OCI-LY3 (cell line): ENCODE measurements around the gene TMEM150C.

Experiments used
- H2AFZ ChIP-seq: fragments of 200-600, 300-600 bp; shearing (Covaris generic); 2 replicates; pipeline ENCODE4 v1.6.0; 2014; ENCODE audit warnings: antibody characterized with exemption, low read depth, low read length
- H3K27ac ChIP-seq: fragments of 200-600, 300-600 bp; sonication (generic); 2 replicates; pipeline ENCODE4 v1.5.1; 2014; ENCODE audit warnings: mild to moderate bottlenecking, low read length, moderate library complexity, mixed read lengths
- H3K27me3 ChIP-seq: fragments of 200-600, 300-600 bp; sonication (generic); 2 replicates; pipeline ENCODE4 v1.6.1; 2014; ENCODE audit warnings: low read depth, low read length, mixed read lengths
- H3K36me3 ChIP-seq: fragments of 200-600, 300-600 bp; sonication (generic); replicated peaks from 2 replicates; pipeline ENCODE3; 2014; ENCODE audit warnings: low read depth, low read length, mixed read lengths
- H3K4me1 ChIP-seq: fragments of 300-600, 200-600 bp; sonication (generic); 2 replicates; pipeline ENCODE4 v1.6.1; 2014; ENCODE audit warnings: low read length, mixed read lengths
- H3K4me2 ChIP-seq: fragments of 200-600, 300-600 bp; sonication (generic); 2 replicates; pipeline ENCODE4 v1.6.1; 2014; ENCODE audit warnings: low read length, mixed read lengths
- H3K4me3 ChIP-seq: fragments of 300-600, 200-600 bp; sonication (generic); 2 replicates; pipeline ENCODE4 v1.5.1; 2014; ENCODE audit warnings: antibody characterized with exemption, mild to moderate bottlenecking, low read length, moderate library complexity
- H3K79me2 ChIP-seq: fragments of 300-600, 200-600 bp; shearing (Covaris generic); 2 replicates; pipeline ENCODE4 v1.6.1; 2014; ENCODE audit warnings: mild to moderate bottlenecking, low read length, mixed read lengths
- H3K9ac ChIP-seq: fragments of 300-600, 200-600 bp; shearing (Covaris generic); 2 replicates; pipeline ENCODE4 v1.6.0; 2014; ENCODE audit warnings: mild to moderate bottlenecking, low read length, moderate library complexity
- H3K9me3 ChIP-seq: fragments of 200-600, 300-600 bp; shearing (Covaris generic); 2 replicates; pipeline ENCODE4 v1.6.1; 2014; ENCODE audit warnings: low read length, mixed read lengths; ENCODE audit not compliant: insufficient read depth
- H4K20me1 ChIP-seq: fragments of 200-600, 300-600 bp; sonication (generic); 2 replicates; pipeline ENCODE4 v1.6.1; 2016; ENCODE audit warnings: low read length, mixed read lengths; ENCODE audit not compliant: insufficient read depth
- CTCF ChIP-seq: fragments of 200-600, 300-600 bp; sonication (generic); IDR thresholded peaks from 2 replicates; pipeline ENCODE4 v1.5.1; 2014; ENCODE audit warnings: antibody characterized with exemption, low read length, low read depth
- EZH2phosphoT487 ChIP-seq: fragments of 200-600 bp; shearing (Covaris generic); IDR thresholded peaks from 2 replicates; pipeline ENCODE4 v1.6.1; 2018; ENCODE audit warnings: antibody characterized with exemption, mixed run types, low read depth

TMEM150C gene

GRCh38 chr4:82436780-82437179 lies 125.0 kb downstream of the TMEM150C start:
- H4K20me1 ChIP-seq: peaks cover 62% of the 10 kb centered on the region
- H3K36me3 ChIP-seq: peaks cover 41% of the 10 kb centered on the region
- H3K4me1 ChIP-seq: peaks cover 6% of the 10 kb centered on the region

GRCh38 chr4:82436130-82436529 lies 125.7 kb downstream of the TMEM150C start:
- H4K20me1 ChIP-seq: peaks cover 65% of the 10 kb centered on the region
- H2AFZ ChIP-seq: no peak overlapping the region
- no peak overlapping the region for H3K27ac ChIP-seq
- H3K36me3 ChIP-seq: peaks cover 39% of the 10 kb centered on the region
- H3K4me1 ChIP-seq: peaks cover 11% of the 10 kb centered on the region
- no peaks in the 10 kb centered on the region for H3K9me3 ChIP-seq
- H3K9ac ChIP-seq: no peak overlapping the region
- no peak overlapping the region for H3K4me3 ChIP-seq
- peaks cover 100% of the 10 kb centered on the region for H3K79me2 ChIP-seq
- no peak overlapping the region for H3K4me2 ChIP-seq
- no peaks in the 10 kb centered on the region for H3K27me3 ChIP-seq
- TF ChIP-seq CTCF: no peak

More at GRCh38 chr4:82436780-82437179, 125.0 kb downstream of the TMEM150C start:
- no peak overlapping the region for H3K9ac ChIP-seq
- no peak overlapping the region for H3K4me3 ChIP-seq
- peaks cover 100% of the 10 kb centered on the region for H3K79me2 ChIP-seq
- no peak overlapping the region for H2AFZ ChIP-seq
- H3K27me3 ChIP-seq: no peaks in the 10 kb centered on the region
- TF ChIP-seq EZH2phosphoT487: no peak
- TF ChIP-seq CTCF: no peak
- H3K27ac ChIP-seq: no peak overlapping the region
- H3K4me2 ChIP-seq: no peak overlapping the region
- no peaks in the 10 kb centered on the region for H3K9me3 ChIP-seq

- peaks cover 57% of the 10 kb centered on the region for H4K20me1 ChIP-seq
- no peak overlapping the region for H3K4me2 ChIP-seq
- H3K4me3 ChIP-seq: no peak overlapping the region
- H3K27me3 ChIP-seq: no peaks in the 10 kb centered on the region
- H3K9me3 ChIP-seq: no peaks in the 10 kb centered on the region
- TF ChIP-seq EZH2phosphoT487 (no peak), CTCF (no peak)
- peaks cover 97% of the 10 kb centered on the region for H3K79me2 ChIP-seq
- peaks cover 35% of the 10 kb centered on the region for H3K36me3 ChIP-seq
- no peak overlapping the region for H3K9ac ChIP-seq
- H3K4me1 ChIP-seq: peaks cover 11% of the 10 kb centered on the region
- H3K27ac ChIP-seq: no peak overlapping the region
- H2AFZ ChIP-seq: no peak overlapping the region
These were observed 126.8 kb downstream of the TMEM150C start for GRCh38 chr4:82434949-82435348.

DNA sequence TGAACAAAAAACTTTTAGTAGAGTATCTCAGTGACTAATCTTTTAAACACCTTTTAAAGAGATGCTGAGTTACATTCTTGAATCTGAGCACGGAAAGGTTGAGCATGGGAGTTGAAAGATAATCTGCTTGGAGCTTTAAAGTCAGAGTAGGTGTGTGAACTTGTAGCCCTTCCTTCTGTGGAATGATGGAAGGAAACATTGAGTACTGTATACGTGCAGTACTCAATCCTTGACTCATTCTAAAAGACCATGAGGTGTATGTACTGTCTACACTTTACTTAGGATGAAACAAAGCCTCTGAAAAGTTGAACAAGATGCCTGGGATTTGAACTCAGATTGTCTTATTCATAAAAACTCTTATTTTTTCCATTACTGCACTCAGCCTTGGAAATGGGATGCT lies 128.0 kb downstream of the TMEM150C start:
- Histone ChIP-seq H3K4me3 (no peak overlapping the region), H3K9ac (no peak overlapping the region), H4K20me1 (peaks cover 47% of the 10 kb centered on the region), H3K36me3 (peaks cover 31% of the 10 kb centered on the region), H3K4me2 (no peak overlapping the region), H3K4me1 (peaks cover 8% of the 10 kb centered on the region), H3K27ac (no peak overlapping the region), H2AFZ (no peak overlapping the region), H3K9me3 (no peaks in the 10 kb centered on the region), H3K27me3 (no peaks in the 10 kb centered on the region), H3K79me2 (peaks cover 96% of the 10 kb centered on the region)
- no peak for TF ChIP-seq CTCF
- TF ChIP-seq EZH2phosphoT487: no peak
